A549 (cell line): Measurements from ENCODE around the gene CD70. TPM values are rescaled to one million over a fixed set of nuclear protein-coding genes. Genes with fewer than 3 reads are reported as not detected.

ENCODE experiments used
- ATAC-seq, 2 experiments: fragments of 200-7000 bp in 1 of 2; fragments of >200 bp in 1 of 2; cut with Nextera tagmentation in 1 of 2; cut with Tn5 transposase in 1 of 2; 3 replicates each; pipeline versions ENCODE4 v1.8.0 to v1.9.1; 2018 to 2020; ENCODE audit warnings: mild to moderate bottlenecking in 1 of 2, moderate library complexity in 1 of 2
- CTCF ChIA-PET: fragments of 300-600 bp; sonication (Branson Sonifier 250); formaldehyde crosslinking; extraction: SDS; loops from one replicate; lab custom pipeline; 2021; ENCODE audit warnings: antibody characterized with exemption, inconsistent platforms; lab: Yijun Ruan, JAX
- POLR2A ChIA-PET: fragments of 350-600 bp; formaldehyde crosslinking; extraction: SDS; loops from one replicate; lab custom pipeline; 2021; ENCODE audit warnings: antibody characterized with exemption, inconsistent platforms; lab: Yijun Ruan, JAX
- DNase-seq, 2 experiments: peaks; one replicate each; pipeline versions ENCODE4 v3.0.0 to v3.0.0-alpha.2; 2011 to 2016; ENCODE audit warnings: low read depth in 1 of 2, low spot score in 1 of 2
- FAIRE-seq: peaks from 2 replicates; lab custom pipeline; 2011; peaks lifted over from hg19 to GRCh38; lab: Jason Lieb, UNC
- H3K27ac ChIP-seq, 2 experiments: fragments of >200 bp; sonication (Bioruptor Twin); formaldehyde crosslinking; 3 replicates each; pipeline ENCODE4 v1.5.1; 2016 to 2017
- H3K4me1 ChIP-seq: fragments of >200 bp; sonication (Bioruptor Twin); formaldehyde crosslinking; 3 replicates; pipeline ENCODE4 v1.6.1; 2016
- H3K4me2 ChIP-seq: fragments of >200 bp; sonication (Bioruptor Twin); formaldehyde crosslinking; 3 replicates; pipeline ENCODE4 v1.6.1; 2016
- H3K4me3 ChIP-seq: fragments of >200 bp; sonication (Bioruptor Twin); formaldehyde crosslinking; 3 replicates; pipeline ENCODE4 v1.5.1; 2016
- H3K9me3 ChIP-seq: fragments of >200 bp; sonication (Bioruptor Twin); formaldehyde crosslinking; 3 replicates; pipeline ENCODE4 v1.6.1; 2016
- CBX2 ChIP-seq: fragments of 200-600 bp; sonication (generic); IDR thresholded peaks from 2 replicates; pipeline ENCODE4 v1.6.1; 2016; ENCODE audit warnings: low read depth, mild to moderate bottlenecking, borderline replicate concordance
- CBX8 ChIP-seq: fragments of 200-600 bp; sonication (generic); IDR thresholded peaks from 2 replicates; pipeline ENCODE4 v1.6.1; 2016
- CEBPB ChIP-seq, 2 experiments: fragments of >200 bp in 1 of 2; sonication (Bioruptor Twin) in 1 of 2; formaldehyde crosslinking in 1 of 2; IDR thresholded peaks; 2 replicates each; pipeline ENCODE4 v1.6.1; 2012 to 2016
- CHD2 ChIP-seq: fragments of 150-350 bp; IDR thresholded peaks from 2 replicates; pipeline ENCODE4 v1.6.1; 2014; ENCODE audit warnings: low read length; ENCODE audit not compliant: partially characterized antibody
- CHD4 ChIP-seq: fragments of 200-600 bp; sonication (generic); IDR thresholded peaks from 2 replicates; pipeline ENCODE4 v1.6.1; 2016; ENCODE audit warnings: antibody characterized with exemption, mild to moderate bottlenecking, borderline replicate concordance
- EHMT2 ChIP-seq: fragments of 200-600 bp; sonication (generic); IDR thresholded peaks from 2 replicates; pipeline ENCODE4 v1.6.1; 2016; ENCODE audit warnings: antibody characterized with exemption, low read depth, mild to moderate bottlenecking, moderate library complexity
- FOSB ChIP-seq: fragments of 250-450 bp; sonication (Bioruptor Pico); IDR thresholded peaks from 2 replicates; pipeline ENCODE4 v1.5.0; 2020; ENCODE audit warnings: mild to moderate bottlenecking, moderate library complexity
- GATA3 ChIP-seq: IDR thresholded peaks from 2 replicates; pipeline ENCODE4 v1.6.1; 2012; ENCODE audit warnings: borderline replicate concordance
- HDAC2 ChIP-seq: fragments of 200-600 bp; sonication (generic); IDR thresholded peaks from 2 replicates; pipeline ENCODE4 v1.6.1; 2016
- HOXB13 ChIP-seq: fragments of 250-450 bp; sonication (Bioruptor Pico); IDR thresholded peaks from 2 replicates; pipeline ENCODE4 v1.5.0; 2020; ENCODE audit warnings: low read depth, mild to moderate bottlenecking, moderate library complexity
- JUNB ChIP-seq: fragments of >200 bp; sonication (Bioruptor Twin); formaldehyde crosslinking; IDR thresholded peaks from 2 replicates; pipeline ENCODE4 v1.6.1; 2016
- MAFK ChIP-seq: fragments of 450-650 bp; IDR thresholded peaks from 2 replicates; pipeline ENCODE4 v1.6.1; 2014; ENCODE audit not compliant: partially characterized antibody
- MAZ ChIP-seq: fragments of 150-350 bp; IDR thresholded peaks from 2 replicates; pipeline ENCODE4 v1.6.1; 2014; ENCODE audit warnings: antibody characterized with exemption, low read depth, low read length, borderline replicate concordance
- NPAS2 ChIP-seq: fragments of 250-450 bp; sonication (Bioruptor Pico); IDR thresholded peaks from 2 replicates; pipeline ENCODE4 v1.8.0; 2022; ENCODE audit warnings: mild to moderate bottlenecking, moderate library complexity, borderline replicate concordance
- NR3C1 ChIP-seq: fragments of >200 bp; sonication (Bioruptor Twin); formaldehyde crosslinking; IDR thresholded peaks from 3 replicates; pipeline ENCODE4 v1.6.1; 2017
- PHF8 ChIP-seq: fragments of 200-600 bp; sonication (generic); IDR thresholded peaks from 2 replicates; pipeline ENCODE4 v1.6.1; 2016; ENCODE audit warnings: low read depth, mild to moderate bottlenecking, antibody characterized with exemption, moderate library complexity, borderline replicate concordance
- POLR2A ChIP-seq: IDR thresholded peaks from 2 replicates; pipeline ENCODE4 v1.6.1; 2012; ENCODE audit warnings: mild to moderate bottlenecking, low read length
- RAD21 ChIP-seq, 2 experiments: fragments of >200 bp in 1 of 2; sonication (Bioruptor Twin) in 1 of 2; formaldehyde crosslinking in 1 of 2; IDR thresholded peaks in 1 of 2; conservative IDR thresholded peaks in 1 of 2; 2 replicates in 1 of 2; 3 replicates in 1 of 2; pipeline ENCODE4 v1.6.1; 2012 to 2018; ENCODE audit warnings: inconsistent platforms in 1 of 2
- RARB ChIP-seq: fragments of 250-450 bp; sonication (Bioruptor Pico); IDR thresholded peaks from 2 replicates; pipeline ENCODE4 v1.8.0; 2021; ENCODE audit warnings: mild to moderate bottlenecking, moderate library complexity
- RCOR1 ChIP-seq: fragments of 150-350 bp; IDR thresholded peaks from 2 replicates; pipeline ENCODE4 v1.6.1; 2014; ENCODE audit warnings: antibody characterized with exemption, low read length, low read depth
- RFX5 ChIP-seq: fragments of 450-650 bp; IDR thresholded peaks from 2 replicates; pipeline ENCODE4 v1.7.1; 2014; ENCODE audit warnings: antibody characterized with exemption, mild to moderate bottlenecking, moderate library complexity
- RNF2 ChIP-seq: fragments of 200-600 bp; sonication (generic); IDR thresholded peaks from 2 replicates; pipeline ENCODE4 v1.6.1; 2016; ENCODE audit warnings: low read depth, mild to moderate bottlenecking, antibody characterized with exemption, moderate library complexity, borderline replicate concordance
- SMC3 ChIP-seq: fragments of >200 bp; sonication (Bioruptor Twin); formaldehyde crosslinking; IDR thresholded peaks from 3 replicates; pipeline ENCODE4 v1.6.1; 2018; ENCODE audit warnings: inconsistent platforms
- SREBF2 ChIP-seq: fragments of 450-650 bp; IDR thresholded peaks from 2 replicates; pipeline ENCODE4 v1.6.1; 2014; ENCODE audit warnings: mild to moderate bottlenecking, moderate library complexity
- TP53 ChIP-seq: fragments of 250-450 bp; sonication (Bioruptor Pico); IDR thresholded peaks from 2 replicates; pipeline ENCODE4 v1.5.0; 2021; ENCODE audit warnings: mild to moderate bottlenecking, moderate library complexity
- ZC3H11A ChIP-seq: fragments of 450-650 bp; IDR thresholded peaks from 2 replicates; pipeline ENCODE4 v1.6.1; 2014; ENCODE audit warnings: antibody characterized with exemption, mild to moderate bottlenecking
- ZNF302 ChIP-seq: fragments of 250-450 bp; sonication (Bioruptor Pico); IDR thresholded peaks from 2 replicates; pipeline ENCODE4 v1.9.0; 2021; ENCODE audit warnings: inconsistent platforms, mild to moderate bottlenecking, moderate library complexity
- WGBS: methylation state at CpG from one replicate; pipeline ENCODE4 v1.1.6; 2017; ENCODE audit errors: missing lambda C conversion rate; 5-methylcytosine and 5-hydroxymethylcytosine counted together
- polyA plus RNA-seq, 4 experiments: library from polyadenylated mRNA; depleted of rRNA in 3 of 4; stranded (reverse); fragments of >200 nt; fragmentation: RNase III in 1 of 4; extraction: RNeasy Plus Mini Kit Qiagen cat#74134 plus additional on column Dnase treatment in 1 of 4; gene quantifications; 2 replicates in 3 of 4; 3 replicates in 1 of 4; pipeline ENCODE4 v1.2.3, GENCODE V29; 2011 to 2017
- TF ChIP-seq, protein P1 (sequence below): fragments of >200 bp; sonication (Bioruptor Twin); formaldehyde crosslinking; IDR thresholded peaks from 3 replicates; pipeline ENCODE4 v1.6.1; 2016
- TF ChIP-seq, protein P2 (sequence below): IDR thresholded peaks from 2 replicates; pipeline ENCODE4 v1.6.1; 2012; ENCODE audit warnings: low read depth, borderline replicate concordance
- TF ChIP-seq, protein P3 (sequence below): IDR thresholded peaks from 2 replicates; pipeline ENCODE4 v1.6.1; 2012
- TF ChIP-seq, protein P4 (sequence below): fragments of >200 bp; sonication (Bioruptor Twin); formaldehyde crosslinking; IDR thresholded peaks from 3 replicates; pipeline ENCODE4 v1.5.1; 2016

CD70 gene
- polyA plus RNA-seq, 2 of the 4 experiments (the other 2 are of a cell fraction), result 7.7 to 35.7 TPM

DNA sequence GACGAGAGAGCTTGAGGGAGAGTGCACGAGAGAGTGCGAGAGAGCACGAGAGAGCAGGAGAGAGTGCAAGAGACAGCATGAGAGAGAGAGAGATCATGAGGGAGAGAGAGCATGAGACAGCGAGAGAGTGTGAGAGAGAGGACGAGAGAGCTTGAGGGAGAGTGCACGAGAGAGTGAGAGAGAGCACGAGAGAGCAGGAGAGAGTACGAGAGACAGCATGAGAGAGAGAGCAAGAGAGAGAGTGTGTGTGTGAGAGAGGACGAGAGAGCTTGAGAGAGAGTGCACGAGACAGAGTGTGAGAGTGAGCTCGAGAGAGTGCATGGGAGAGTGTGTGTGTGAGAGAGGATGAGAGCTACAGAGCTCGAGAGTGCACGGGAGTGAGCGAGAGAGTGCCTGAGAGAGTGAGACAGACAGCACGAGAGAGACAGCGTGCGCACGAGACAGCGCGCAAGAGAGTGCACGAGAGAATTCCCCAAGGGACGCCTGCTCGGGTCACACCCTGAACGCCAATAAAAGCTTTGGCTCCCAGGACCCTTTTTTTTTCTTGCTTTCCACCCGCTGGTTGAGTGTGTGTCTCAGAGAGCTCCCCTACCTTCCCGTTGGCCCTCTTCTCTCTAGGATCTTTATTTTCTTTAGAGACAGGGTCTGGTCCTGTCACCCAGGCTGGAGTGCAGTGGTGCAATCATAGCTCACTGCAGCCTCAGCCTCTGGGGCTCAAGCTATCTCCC lies 3.7 kb downstream of the CD70 start:
- ATAC-seq (0 out of 6 replicates have a peak, but pooled peaks of 1 of the 2 experiments have one; percentile 6), DNase-seq (no peak), FAIRE-seq (no peak)
- Histone ChIP-seq H3K9me3 (no peaks in the 10 kb centered on the region), H3K27ac (0 out of 6 replicates have a peak overlapping the region, but pooled peaks of 1 of the 2 experiments have one; percentile 5), H3K4me3 (no peak overlapping the region), H3K4me2 (no peak overlapping the region), H3K4me1 (peaks cover 4% of the 10 kb centered on the region; the same call in 2 of the 3 replicates)
- whole genome bisulfite sequencing, result 69% methylated on average over 27 of the region's 27 CpGs
- TF ChIP-seq GATA3 (no peak), CBX8 (no peak), HOXB13 (no peak), PHF8 (no peak), FOSB (CRISPR knock-in tag) (no peak), ZNF302 (CRISPR knock-in tag) (no peak), RFX5 (no peak)
- TF ChIP-seq, protein P1, sequence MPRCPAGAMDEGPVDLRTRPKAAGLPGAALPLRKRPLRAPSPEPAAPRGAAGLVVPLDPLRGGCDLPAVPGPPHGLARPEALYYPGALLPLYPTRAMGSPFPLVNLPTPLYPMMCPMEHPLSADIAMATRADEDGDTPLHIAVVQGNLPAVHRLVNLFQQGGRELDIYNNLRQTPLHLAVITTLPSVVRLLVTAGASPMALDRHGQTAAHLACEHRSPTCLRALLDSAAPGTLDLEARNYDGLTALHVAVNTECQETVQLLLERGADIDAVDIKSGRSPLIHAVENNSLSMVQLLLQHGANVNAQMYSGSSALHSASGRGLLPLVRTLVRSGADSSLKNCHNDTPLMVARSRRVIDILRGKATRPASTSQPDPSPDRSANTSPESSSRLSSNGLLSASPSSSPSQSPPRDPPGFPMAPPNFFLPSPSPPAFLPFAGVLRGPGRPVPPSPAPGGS, result no peak
- TF ChIP-seq, protein P2, sequence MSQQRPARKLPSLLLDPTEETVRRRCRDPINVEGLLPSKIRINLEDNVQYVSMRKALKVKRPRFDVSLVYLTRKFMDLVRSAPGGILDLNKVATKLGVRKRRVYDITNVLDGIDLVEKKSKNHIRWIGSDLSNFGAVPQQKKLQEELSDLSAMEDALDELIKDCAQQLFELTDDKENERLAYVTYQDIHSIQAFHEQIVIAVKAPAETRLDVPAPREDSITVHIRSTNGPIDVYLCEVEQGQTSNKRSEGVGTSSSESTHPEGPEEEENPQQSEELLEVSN, result no peak
- TF ChIP-seq, protein P3, sequence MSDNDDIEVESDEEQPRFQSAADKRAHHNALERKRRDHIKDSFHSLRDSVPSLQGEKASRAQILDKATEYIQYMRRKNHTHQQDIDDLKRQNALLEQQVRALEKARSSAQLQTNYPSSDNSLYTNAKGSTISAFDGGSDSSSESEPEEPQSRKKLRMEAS, result no peak
- POLR2A ChIA-PET, result no interaction called here
- CTCF ChIA-PET, result interaction anchor here (1.2 kb wide), 1 partner anchor 46 kb away, joined by 4 read pairs; no protein-coding TSS in a partner anchor

DNA sequence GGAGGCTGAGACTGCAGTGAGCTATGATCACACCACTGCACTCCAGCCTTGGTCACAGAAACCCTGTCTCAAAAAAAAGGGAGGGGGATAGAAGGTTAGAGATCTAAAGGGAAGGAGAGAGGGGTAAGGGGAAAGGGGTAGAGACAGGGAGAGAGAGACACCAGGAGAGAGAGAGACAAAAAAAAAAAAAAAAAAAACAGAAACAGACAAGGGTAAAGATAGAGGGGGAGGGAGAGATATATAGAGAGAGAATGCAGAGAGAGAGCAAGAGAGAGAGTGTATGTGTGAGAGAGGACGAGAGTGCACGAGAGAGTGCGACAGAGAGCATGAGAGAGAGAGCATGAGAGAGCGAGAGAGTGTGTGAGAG lies 4.2 kb downstream of the CD70 start:
- Histone ChIP-seq H3K4me2 (no peak overlapping the region), H3K27ac (no peak overlapping the region), H3K4me3 (no peak overlapping the region), H3K4me1 (peaks cover 4% of the 10 kb centered on the region; the same call in 2 of the 3 replicates), H3K9me3 (no peaks in the 10 kb centered on the region)
- no peak for TF ChIP-seq RFX5
- TF ChIP-seq, protein P4, sequence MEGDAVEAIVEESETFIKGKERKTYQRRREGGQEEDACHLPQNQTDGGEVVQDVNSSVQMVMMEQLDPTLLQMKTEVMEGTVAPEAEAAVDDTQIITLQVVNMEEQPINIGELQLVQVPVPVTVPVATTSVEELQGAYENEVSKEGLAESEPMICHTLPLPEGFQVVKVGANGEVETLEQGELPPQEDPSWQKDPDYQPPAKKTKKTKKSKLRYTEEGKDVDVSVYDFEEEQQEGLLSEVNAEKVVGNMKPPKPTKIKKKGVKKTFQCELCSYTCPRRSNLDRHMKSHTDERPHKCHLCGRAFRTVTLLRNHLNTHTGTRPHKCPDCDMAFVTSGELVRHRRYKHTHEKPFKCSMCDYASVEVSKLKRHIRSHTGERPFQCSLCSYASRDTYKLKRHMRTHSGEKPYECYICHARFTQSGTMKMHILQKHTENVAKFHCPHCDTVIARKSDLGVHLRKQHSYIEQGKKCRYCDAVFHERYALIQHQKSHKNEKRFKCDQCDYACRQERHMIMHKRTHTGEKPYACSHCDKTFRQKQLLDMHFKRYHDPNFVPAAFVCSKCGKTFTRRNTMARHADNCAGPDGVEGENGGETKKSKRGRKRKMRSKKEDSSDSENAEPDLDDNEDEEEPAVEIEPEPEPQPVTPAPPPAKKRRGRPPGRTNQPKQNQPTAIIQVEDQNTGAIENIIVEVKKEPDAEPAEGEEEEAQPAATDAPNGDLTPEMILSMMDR, result no peak
- TF ChIP-seq, protein P2, result no peak
- no peak for TF ChIP-seq HOXB13
- no peak for TF ChIP-seq CHD4
- no peak for TF ChIP-seq POLR2A
- TF ChIP-seq SREBF2, result no peak
- TF ChIP-seq SMC3, result no peak
- TF ChIP-seq CEBPB (IDR thresholded peaks at IDR 0.05), result no peak
- no peak for TF ChIP-seq RNF2
- ChIA-PET POLR2A (no interaction called here), CTCF (interaction anchor here (0.5 kb wide), 1 partner anchor 86 kb away, joined by 3 read pairs; no protein-coding TSS in a partner anchor)
- FAIRE-seq (no peak), DNase-seq (no peak), ATAC-seq (no peak)
- 69% methylated on average over 4 of the region's 4 CpGs for WGBS

DNA sequence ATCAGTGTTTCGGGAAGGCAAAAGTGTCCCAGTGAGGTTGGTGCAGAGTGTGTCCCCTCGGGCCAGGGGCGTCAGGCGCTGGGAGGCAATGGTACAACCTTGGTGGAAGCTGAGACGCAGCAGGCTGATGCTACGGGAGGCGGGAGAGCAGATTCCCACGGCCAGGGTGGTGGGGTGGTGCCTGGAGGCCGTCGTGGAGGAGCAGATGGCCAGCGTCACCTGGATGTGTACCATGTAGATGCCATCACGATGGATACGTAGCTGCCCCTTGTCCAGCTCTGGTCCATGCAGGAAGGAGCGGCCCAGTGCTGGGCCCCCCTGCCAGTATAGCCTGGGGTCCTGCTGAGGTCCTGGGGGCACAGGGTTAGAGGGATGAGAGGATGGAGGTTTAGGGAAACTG lies 4.9 kb downstream of the CD70 start:
- Histone ChIP-seq H3K27ac (no peak overlapping the region), H3K4me1 (peaks cover 6% of the 10 kb centered on the region), H3K4me2 (no peak overlapping the region), H3K4me3 (no peak overlapping the region), H3K9me3 (no peaks in the 10 kb centered on the region)
- no peak for FAIRE-seq
- WGBS, result 90% methylated on average over 14 of the region's 14 CpGs
- ChIA-PET CTCF (interaction anchor here (0.5 to 0.7 kb wide), 2 partner anchors 47 to 87 kb away, joined by 3 read pairs; no protein-coding TSS in a partner anchor), POLR2A (no interaction called here)
- no peak for TF ChIP-seq NR3C1
- no peak for TF ChIP-seq MAZ
- TF ChIP-seq RAD21 (conservative IDR thresholded peaks at IDR 0.05 in 1 of 2, IDR thresholded peaks at IDR 0.05 in 1 of 2), result no peak
- TF ChIP-seq CBX8, result no peak
- TF ChIP-seq POLR2A, result no peak
- TF ChIP-seq ZC3H11A, result no peak
- TF ChIP-seq CBX2, result no peak
- no peak for TF ChIP-seq SMC3
- TF ChIP-seq HDAC2, result no peak
- TF ChIP-seq MAFK, result no peak
- no peak for TF ChIP-seq FOSB (CRISPR knock-in tag)
- TF ChIP-seq RCOR1, result no peak
- TF ChIP-seq JUNB, result no peak
- no peak for TF ChIP-seq CHD2
- TF ChIP-seq EHMT2, result no peak
- TF ChIP-seq RARB (CRISPR knock-in tag), result no peak
- no peak for TF ChIP-seq NPAS2 (CRISPR knock-in tag)
- TF ChIP-seq TP53 (CRISPR knock-in tag), result no peak
- no peak for ATAC-seq
- no peak for DNase-seq
